Fibroblast of lung (primary cell): Measurements from ENCODE around the gene FZD10. TPM values are rescaled to one million over a fixed set of nuclear protein-coding genes. Genes with fewer than 3 reads are reported as not detected.

Experiments used
- DNase-seq, 2 donors: peaks; one replicate each; pipeline versions ENCODE4 v3.0.0 to v3.0.0-alpha.2; 2010; ENCODE audit warnings: low read depth in 2 of 2
- H2AFZ ChIP-seq: 2 replicates; pipeline ENCODE4 v1.5.1; 2012; ENCODE audit warnings: low read length, control low read depth, inconsistent platforms
- H3K27ac ChIP-seq: 2 replicates; pipeline ENCODE4 v1.5.1; 2011; ENCODE audit warnings: low read length, control low read depth; ENCODE audit not compliant: insufficient read depth
- H3K27me3 ChIP-seq: 2 replicates; pipeline ENCODE4 v1.5.1; 2011; ENCODE audit warnings: mild to moderate bottlenecking, low read length; ENCODE audit not compliant: control insufficient read depth, insufficient read depth
- H3K36me3 ChIP-seq: 2 replicates; pipeline ENCODE4 v1.5.1; 2011; ENCODE audit warnings: low read length; ENCODE audit not compliant: control insufficient read depth, insufficient read depth
- H3K4me1 ChIP-seq: 2 replicates; pipeline ENCODE4 v1.5.1; 2011; ENCODE audit warnings: low read length; ENCODE audit not compliant: control insufficient read depth, insufficient read depth; ENCODE audit errors: extremely low read depth
- H3K4me2 ChIP-seq: 2 replicates; pipeline ENCODE4 v1.5.1; 2011; ENCODE audit warnings: low read length, control low read depth; ENCODE audit not compliant: insufficient read depth; ENCODE audit errors: extremely low read depth
- H3K4me3 ChIP-seq, 4 experiments: fragments of 200-600 bp in 1 of 4; sonication (generic) in 1 of 4; replicated peaks in 1 of 4; 2 replicates each; pipeline ENCODE4 v1.5.1; 2011 to 2016; ENCODE audit warnings: low read length in 4 of 4, low read depth in 3 of 4, mild to moderate bottlenecking in 3 of 4, control low read depth in 2 of 4, inconsistent platforms in 1 of 4, mixed read lengths in 1 of 4; ENCODE audit not compliant: insufficient read depth in 1 of 4; ENCODE audit errors: control extremely low read depth in 1 of 4
- H3K79me2 ChIP-seq: 2 replicates; pipeline ENCODE4 v1.5.1; 2012; ENCODE audit warnings: mild to moderate bottlenecking, low read length, inconsistent platforms; ENCODE audit not compliant: control insufficient read depth, insufficient read depth
- H3K9ac ChIP-seq: 2 replicates; pipeline ENCODE4 v1.5.1; 2011; ENCODE audit warnings: mild to moderate bottlenecking, low read length, control low read depth; ENCODE audit not compliant: insufficient read depth
- H3K9me3 ChIP-seq: 2 replicates; pipeline ENCODE4 v1.5.1; 2012; ENCODE audit warnings: low read depth, low read length; ENCODE audit not compliant: control insufficient read depth, insufficient read depth
- H4K20me1 ChIP-seq: 2 replicates; pipeline ENCODE4 v1.5.1; 2011; ENCODE audit warnings: low read length; ENCODE audit not compliant: control insufficient read depth, insufficient read depth; ENCODE audit errors: extremely low read depth
- CTCF ChIP-seq, 2 donors: IDR thresholded peaks in 1 of 2; conservative IDR thresholded peaks in 1 of 2; 1 replicate in 1 of 2; 2 replicates in 1 of 2; pipeline ENCODE4 v1.5.1; 2011 to 2012; ENCODE audit warnings: low read length in 2 of 2, control low read depth in 1 of 2, inconsistent platforms in 1 of 2, low read depth in 1 of 2, mild to moderate bottlenecking in 1 of 2
- EZH2 ChIP-seq: IDR thresholded peaks from 2 replicates; pipeline ENCODE4 v1.5.1; 2012; ENCODE audit warnings: low read length, control low read depth, mild to moderate bottlenecking; ENCODE audit errors: missing control alignments
- polyA plus RNA-seq, 2 donors: library from polyadenylated mRNA; depleted of rRNA in 1 of 2; stranded (reverse) in 1 of 2; unstranded in 1 of 2; fragments of >200 nt; gene quantifications; 2 replicates each; pipeline ENCODE4 v1.2.1, GENCODE V29; 2011 to 2012; ENCODE audit warnings: missing spikeins in 1 of 2
- total RNA-seq: library from RNA; depleted of rRNA; stranded (reverse); fragments of >200 nt; gene quantifications from 2 replicates; pipeline ENCODE4 v1.2.1, GENCODE V29; 2014

The FZD10 gene
- total and polyA plus RNA-seq, 2 donors (not counting 1 experiment from before 2014, with no cell fraction given): under 0.01 to 0.03 TPM

DNA sequence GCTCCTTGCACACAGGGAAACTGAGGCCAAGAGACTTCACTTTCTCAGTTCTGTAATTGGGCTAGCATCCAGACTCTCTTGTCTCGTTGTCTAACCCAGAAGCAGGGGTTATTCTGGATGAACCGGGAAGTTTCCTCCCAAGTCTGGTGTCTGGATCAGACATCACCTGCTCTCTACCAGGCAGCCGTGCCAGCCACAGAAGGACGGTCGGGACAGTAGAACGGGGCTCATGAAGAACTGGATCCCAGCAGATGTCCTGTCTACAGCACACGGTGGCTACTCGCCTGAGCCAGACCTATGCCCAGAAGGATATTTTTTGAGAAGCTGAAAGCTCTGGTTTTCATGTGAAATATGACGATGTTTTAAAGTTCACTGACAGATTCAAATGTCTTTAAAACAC lies 19.1 kb upstream of the FZD10 start:
- Histone ChIP-seq H3K4me1 (no peaks in the 10 kb centered on the region), H3K9me3 (no peaks in the 10 kb centered on the region), H3K27me3 (no peaks in the 10 kb centered on the region), H4K20me1 (no peaks in the 10 kb centered on the region), H3K9ac (no peak overlapping the region), H3K27ac (no peak overlapping the region), H3K4me3 (no peak overlapping the region), H2AFZ (no peak overlapping the region), H3K79me2 (no peaks in the 10 kb centered on the region), H3K36me3 (no peaks in the 10 kb centered on the region), H3K4me2 (no peak overlapping the region)
- DNase-seq: no peak
- TF ChIP-seq CTCF (conservative IDR thresholded peaks at IDR 0.05 in 1 of 2, IDR thresholded peaks at IDR 0.05 in 1 of 2; ENCODE audit: low read depth in 1 of 2, low read length in 2 of 2): no peak
- TF ChIP-seq EZH2: no peak

- Histone ChIP-seq H2AFZ (no peak overlapping the region), H3K9me3 (no peaks in the 10 kb centered on the region), H3K27ac (no peak overlapping the region), H3K36me3 (no peaks in the 10 kb centered on the region), H3K4me2 (no peak overlapping the region), H4K20me1 (no peaks in the 10 kb centered on the region), H3K4me3 (no peak overlapping the region), H3K9ac (no peak overlapping the region), H3K4me1 (no peaks in the 10 kb centered on the region), H3K27me3 (no peaks in the 10 kb centered on the region), H3K79me2 (no peaks in the 10 kb centered on the region)
- no peak for DNase-seq
- TF ChIP-seq EZH2: no peak
- no peak for TF ChIP-seq CTCF (conservative IDR thresholded peaks at IDR 0.05 in 1 of 2, IDR thresholded peaks at IDR 0.05 in 1 of 2; ENCODE audit: low read depth in 1 of 2, low read length in 2 of 2)
Measured at GRCh38 chr12:130144256-130144655, 18.0 kb upstream of the FZD10 start.

GRCh38 chr12:130145731-130146130 lies 16.5 kb upstream of the FZD10 start:
- no peak overlapping the region for H3K4me2 ChIP-seq
- no peak overlapping the region for H2AFZ ChIP-seq
- H3K27me3 ChIP-seq: no peaks in the 10 kb centered on the region
- no peaks in the 10 kb centered on the region for H4K20me1 ChIP-seq
- H3K79me2 ChIP-seq: no peaks in the 10 kb centered on the region
- DNase-seq: no peak
- no peak overlapping the region for H3K9ac ChIP-seq
- no peaks in the 10 kb centered on the region for H3K36me3 ChIP-seq
- TF ChIP-seq CTCF (conservative IDR thresholded peaks at IDR 0.05 in 1 of 2, IDR thresholded peaks at IDR 0.05 in 1 of 2; ENCODE audit: low read depth in 1 of 2, low read length in 2 of 2) (no peak), EZH2 (no peak)
- H3K9me3 ChIP-seq: no peaks in the 10 kb centered on the region
- H3K4me1 ChIP-seq: no peaks in the 10 kb centered on the region
- no peak overlapping the region for H3K27ac ChIP-seq
- no peak overlapping the region for H3K4me3 ChIP-seq
